NCI-H1930 (cell line): ENCODE data around the gene ACER1.
A peak's percentile ranks its signal among the peaks of the same experiment; 100 is the strongest.
"Not testable (repeated sequence)": the region's sequence is repeated elsewhere in the genome, so short reads cannot be mapped to it uniquely, and the experiment has no call there.

Experiments
- DNase-seq, 2 experiments: peaks; one replicate each; lab custom pipeline; 2025; lab: John Stamatoyannopoulos, UW

ACER1 gene

DNA sequence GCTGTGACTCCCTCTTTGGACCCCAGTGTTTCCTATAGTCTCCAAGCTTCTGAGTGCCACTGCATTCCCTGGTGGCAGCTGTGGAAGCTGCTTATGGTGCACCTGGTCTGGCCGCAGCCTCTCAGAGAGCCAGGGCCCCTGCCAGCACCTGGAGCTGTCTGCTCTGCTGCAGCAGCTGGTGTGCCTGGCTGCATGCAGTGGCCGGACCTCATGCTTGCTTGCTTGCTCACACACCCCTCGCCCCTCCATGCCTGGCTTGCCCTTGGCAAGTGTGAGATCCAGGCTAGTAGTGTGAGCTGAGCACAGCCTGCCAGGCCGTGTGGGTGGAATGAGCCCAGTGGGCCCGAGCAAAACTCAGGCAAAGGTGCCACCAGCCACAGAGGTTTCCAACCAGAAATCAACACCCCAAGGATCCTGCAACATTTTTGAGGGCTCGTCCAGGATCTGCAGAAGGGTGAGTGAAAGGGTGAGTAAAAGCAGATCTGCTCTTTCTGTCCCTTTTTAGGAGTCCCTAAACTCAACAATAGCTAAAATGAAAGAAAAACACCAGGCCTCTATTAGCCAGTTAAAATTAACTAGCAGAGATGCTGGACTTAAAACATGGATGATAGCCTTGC lies 46.0 kb downstream of the ACER1 start:
- DNase-seq, result no peak

DNA sequence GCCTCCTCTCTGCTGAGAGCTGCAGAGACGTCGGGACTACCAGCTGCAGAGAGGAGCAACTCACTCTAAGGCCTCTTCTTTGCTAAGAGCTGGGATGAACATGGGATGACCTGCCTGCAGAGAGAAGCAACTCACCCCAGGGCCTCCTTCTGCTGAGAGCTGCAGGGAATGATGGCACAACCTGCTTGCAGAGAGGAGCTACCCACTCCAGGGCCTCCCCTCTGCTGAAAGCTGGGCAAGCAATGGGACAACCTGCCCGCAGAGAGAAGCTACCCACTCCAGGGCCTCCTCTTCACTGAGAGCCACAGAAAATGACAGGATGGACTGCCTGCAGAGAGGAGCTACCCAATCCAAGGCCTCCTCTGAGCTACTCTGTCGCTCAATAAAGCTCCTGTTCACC lies 46.7 kb downstream of the ACER1 start:
- no peak for DNase-seq

- not testable (repeated sequence) for DNase-seq
These were observed 51.0 kb downstream of the ACER1 start for GRCh38 chr19:6282393-6282792.

DNA sequence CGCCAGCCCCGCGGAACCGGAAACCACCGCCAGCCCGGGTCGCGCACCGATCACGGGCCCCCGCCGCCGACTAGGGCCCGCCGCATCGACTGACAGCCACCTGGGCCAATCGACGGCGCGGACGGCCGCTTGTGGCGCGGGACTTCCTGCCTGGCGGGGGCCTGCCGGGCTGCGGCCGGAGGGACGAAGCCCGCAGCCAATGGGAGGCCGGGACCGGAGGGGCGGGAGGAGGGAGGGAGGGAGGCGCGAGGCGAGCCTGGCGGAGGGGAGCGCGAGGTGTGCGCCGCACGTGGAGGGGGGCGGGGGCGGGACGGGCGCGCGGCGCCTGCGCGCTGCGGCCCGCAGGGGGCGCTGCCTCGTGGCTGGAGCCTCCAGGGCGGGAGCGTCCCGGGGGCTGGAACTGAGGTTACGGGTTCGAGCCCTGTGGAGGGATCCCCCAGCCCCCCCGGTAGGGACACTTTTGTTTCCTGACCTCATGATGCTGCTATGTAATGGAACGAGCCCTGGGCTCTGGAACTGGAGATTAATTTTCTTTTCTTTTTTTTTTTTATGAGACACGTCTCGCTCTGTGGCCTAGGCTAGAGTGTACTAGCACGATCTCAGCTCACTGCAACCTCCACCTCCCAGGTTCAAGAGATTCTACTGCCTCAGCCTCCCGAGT lies 53.4 kb downstream of the ACER1 start, which contains the start of gene MLLT1:
MLLT1 (minus strand) TSS at position 45 of the 661 bp plus-strand sequence. CDS start 191 bp downstream, outside the sequence.
- peak; percentile 84 to 89 for DNase-seq

DNA sequence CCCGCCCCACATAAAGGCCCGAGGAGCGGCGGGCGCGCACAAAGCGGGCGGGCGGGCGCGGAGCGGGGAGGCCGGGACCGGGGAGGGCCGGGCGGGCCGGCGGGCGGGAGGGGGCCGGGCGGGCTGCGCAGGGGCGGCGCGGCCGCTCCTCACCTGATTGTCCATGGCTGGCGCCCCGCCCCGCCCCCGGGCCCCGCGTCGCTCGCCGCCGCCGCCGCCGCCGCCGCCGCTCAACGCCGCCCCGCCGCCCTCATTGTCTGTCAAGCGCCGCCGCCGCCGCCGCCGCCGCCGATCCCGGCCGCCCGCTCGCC lies 53.8 kb downstream of the ACER1 start:
- no peak for DNase-seq

GRCh38 chr19:6278740-6279619 lies 54.4 kb downstream of the ACER1 start:
- no peak for DNase-seq

DNA sequence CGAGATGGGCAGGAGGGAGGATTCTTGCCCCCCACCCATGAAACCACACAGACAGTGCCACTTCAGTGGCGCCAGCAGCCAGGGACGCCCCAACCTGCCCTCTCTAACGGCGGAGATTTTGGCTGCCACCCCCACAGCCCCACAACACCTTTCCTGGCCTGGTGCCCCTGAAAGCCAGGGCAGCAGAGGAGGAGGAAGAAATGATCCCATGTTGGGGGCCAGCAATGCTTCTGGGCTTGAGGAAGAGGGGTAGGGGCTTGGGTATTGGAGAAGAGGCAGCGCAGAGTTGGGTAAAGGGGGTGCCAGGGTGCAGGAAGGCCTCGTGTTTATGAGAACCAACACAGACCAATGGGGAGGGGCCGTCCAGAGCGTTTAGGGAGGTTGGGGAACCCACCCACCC lies 55.4 kb downstream of the ACER1 start:
- DNase-seq, result no peak

DNA sequence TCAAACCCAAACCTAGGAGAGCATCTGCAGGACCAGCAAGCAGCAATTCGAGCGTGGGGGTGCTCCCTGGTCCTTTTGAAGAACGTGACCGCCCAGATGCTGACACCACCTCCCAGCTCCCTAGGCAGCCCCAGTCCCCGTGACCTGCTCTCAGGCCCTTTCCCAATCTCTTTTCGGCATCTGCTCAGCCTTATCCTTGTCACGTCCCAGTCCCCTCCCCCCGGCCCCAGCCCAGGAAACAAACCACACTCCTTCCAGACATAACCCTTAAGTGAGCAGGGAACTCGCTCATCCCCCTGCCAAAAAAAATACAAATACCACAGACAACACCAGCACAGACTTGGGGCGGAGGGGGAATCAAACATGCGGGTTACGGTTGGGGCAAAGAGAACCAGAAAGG lies 57.0 kb downstream of the ACER1 start:
- DNase-seq, result no peak

- no peak for DNase-seq
These were observed 58.2 kb downstream of the ACER1 start for GRCh38 chr19:6275170-6275744.

GRCh38 chr19:6274756-6275155 lies 58.7 kb downstream of the ACER1 start:
- no peak for DNase-seq

DNA sequence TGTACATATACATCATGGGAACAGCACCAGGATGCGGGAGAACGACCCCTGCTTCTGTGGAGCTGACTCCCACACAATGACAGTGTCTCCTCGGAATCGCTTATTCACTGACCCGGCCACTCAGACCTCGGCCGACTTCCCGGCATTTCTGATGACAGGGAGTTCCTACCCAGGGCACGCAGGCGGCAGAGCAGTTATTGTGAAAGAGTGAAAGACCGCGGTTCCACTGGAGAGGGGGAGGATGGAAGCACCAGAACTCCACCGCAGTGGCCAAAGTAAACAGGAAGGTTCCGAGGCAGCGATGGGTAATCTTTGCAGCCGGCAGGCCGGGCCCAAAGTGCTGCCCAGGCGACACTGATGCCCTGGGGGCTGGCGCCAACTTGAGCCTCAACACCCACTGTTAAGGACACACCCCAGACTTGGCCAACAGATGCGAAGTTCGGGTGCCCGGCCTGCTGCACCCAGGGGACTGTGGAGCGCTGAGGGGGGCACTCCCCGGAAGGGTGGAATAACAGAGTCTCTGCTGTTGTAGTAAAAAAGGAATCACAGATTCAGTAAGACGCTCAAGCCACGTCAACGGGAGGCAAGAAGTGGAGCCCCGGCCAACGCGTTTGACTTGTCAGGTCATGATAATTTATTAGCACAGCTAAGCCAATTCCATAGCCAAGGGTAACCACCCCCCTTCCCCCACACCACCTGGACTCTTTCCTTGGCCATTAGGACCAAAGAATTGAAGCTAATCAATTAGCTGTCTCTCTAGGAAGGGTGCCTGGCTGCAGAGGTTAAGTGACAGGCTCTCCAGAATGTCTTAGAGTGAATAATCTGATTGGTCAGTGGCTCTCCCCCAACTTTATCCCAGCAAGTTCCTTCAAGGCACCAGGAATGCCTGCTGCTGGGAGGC lies 59.5 kb downstream of the ACER1 start:
- no peak for DNase-seq

DNA sequence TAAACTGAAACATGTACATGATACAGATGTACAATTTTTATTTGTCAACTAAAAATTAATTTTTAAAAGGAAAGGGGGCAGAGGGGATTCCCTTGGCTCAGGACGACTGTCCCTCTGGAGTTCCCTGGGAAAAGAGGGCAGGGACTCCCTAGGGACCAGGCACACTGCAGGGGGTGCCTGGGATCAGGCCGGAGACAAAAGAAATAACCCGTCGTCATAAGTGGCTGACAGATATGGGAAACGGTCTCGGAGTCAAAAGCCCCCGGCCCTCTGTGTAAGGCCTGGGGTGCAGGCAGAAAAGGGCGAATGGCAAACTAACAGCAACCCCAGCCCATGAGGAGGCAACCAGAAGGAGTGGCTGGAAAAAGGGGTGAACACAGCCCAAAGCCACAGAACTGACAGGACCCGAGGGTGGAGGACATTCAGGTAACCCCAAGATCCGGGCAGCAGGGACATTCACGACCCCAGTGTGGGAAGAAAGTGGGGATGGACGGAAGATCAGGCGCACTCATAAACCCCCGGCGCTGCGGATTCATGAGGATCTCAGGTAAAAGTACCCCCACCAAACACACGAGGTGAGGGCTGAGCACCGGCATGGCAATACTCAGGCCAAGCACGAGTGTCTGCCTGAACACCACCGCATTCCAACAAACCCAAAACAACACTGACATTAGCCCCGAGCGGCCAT lies 60.4 kb downstream of the ACER1 start:
- DNase-seq, result no peak

GRCh38 chr19:6272411-6272791 lies 61.0 kb downstream of the ACER1 start:
- DNase-seq, result no peak

GRCh38 chr19:6271721-6272410 lies 61.5 kb downstream of the ACER1 start:
- no peak for DNase-seq

- no peak for DNase-seq
These were observed 62.2 kb downstream of the ACER1 start for GRCh38 chr19:6271251-6271650.

- DNase-seq, result no peak
These were observed 62.6 kb downstream of the ACER1 start for GRCh38 chr19:6270822-6271221.

- DNase-seq, result no peak
These were observed 63.2 kb downstream of the ACER1 start for GRCh38 chr19:6270076-6270745.

DNA sequence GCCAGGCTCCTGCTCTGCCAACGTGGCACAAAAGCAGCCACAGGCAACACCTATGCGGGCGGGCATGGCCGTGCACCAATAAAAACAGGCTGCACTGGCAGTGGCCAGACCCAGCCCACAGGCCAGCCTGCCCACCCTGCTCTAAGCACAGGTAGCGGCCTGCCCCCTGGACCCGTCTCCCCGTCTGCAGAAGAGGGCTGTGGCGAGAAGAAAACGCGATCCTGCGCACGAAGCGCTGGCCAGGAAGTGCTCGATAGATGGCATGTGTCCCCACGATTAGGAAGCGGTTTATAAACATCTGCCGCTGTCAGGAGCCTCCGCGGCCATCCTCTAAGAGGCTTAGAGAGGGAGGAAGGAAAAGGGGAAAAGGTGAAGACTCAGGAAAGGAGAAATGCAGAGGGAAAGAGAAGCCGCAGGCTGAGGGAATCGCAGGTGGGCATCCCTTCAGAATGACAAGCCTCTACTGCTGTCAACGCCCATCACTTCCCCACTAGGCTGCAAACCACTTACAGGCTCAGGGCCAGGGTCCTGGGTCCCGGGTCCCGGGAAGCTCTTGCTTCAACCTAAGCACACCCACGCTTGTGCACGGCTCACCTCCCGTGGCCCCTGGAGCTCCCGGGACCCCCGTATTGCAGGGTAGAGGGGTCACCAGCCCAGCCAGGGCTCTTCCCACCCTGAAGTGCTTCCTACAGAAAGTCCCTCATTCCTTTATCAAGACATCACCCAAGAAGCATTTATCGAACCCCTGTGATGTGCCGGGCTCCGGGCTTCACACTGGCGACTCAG lies 64.1 kb downstream of the ACER1 start:
- DNase-seq, result no peak

GRCh38 chr19:6268382-6268771 lies 65.0 kb downstream of the ACER1 start:
- no peak for DNase-seq
